ENCODE data around the gene NEMF. TPM values are rescaled to one million over a fixed set of nuclear protein-coding genes. Genes with fewer than 3 reads are reported as not detected.

The NEMF gene
- total and polyA plus RNA-seq, 4 donors = 19.7 to 145 (median 41.0) TPM

DNA sequence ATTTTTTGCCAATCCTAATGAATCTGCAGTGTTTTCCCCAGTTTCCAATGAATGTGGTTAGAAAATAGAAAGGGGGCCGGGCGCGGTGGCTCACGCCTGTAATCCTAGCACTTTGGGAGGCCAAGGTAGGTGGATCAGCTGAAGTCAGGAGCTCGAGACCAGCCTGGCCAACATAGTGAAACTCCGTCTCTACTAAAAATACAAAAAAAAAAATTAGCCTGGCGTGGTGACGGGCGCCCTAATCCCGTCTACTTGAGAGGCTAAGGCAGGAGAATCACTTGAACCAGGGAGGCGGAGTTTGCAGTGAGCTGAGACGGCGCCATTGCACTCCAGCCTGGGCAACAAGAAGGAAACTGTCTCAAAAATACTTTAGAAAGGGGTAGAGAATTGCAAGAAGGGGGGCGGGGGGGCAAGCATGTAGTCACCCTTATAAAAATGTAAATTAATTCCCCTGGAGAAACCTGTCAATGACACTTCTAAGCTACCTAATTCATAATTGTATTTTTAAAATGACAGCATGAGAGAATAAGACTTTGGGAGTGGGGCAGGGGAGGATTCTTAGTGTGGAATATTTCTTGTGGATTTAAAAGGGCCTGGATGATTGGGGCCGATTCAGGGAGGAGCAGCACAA, 82.9 kb downstream of the NEMF start:
- peak overlapping the region; percentile 94 to 100 for H3K27ac ChIP-seq (ENCODE audit: low read depth in 1 of 2, low read length in 1 of 2)
- peaks cover 0 to 17% (median 7%) of the 10 kb centered on the region in 4 donors for H3K36me3 ChIP-seq (ENCODE audit: control insufficient read depth in 4 of 4, insufficient read depth in 4 of 4, low read length in 4 of 4)
- H3K27me3 ChIP-seq (ENCODE audit: control insufficient read depth in 3 of 3, insufficient read depth in 3 of 3, low read length in 2 of 3) = no peaks in the 10 kb centered on the region
- ATAC-seq (ENCODE audit: insufficient read depth, low FRiP score) (no peak), DNase-seq (peak; percentile 11 to 21 (median 19))
- H3K4me3 ChIP-seq = no peak overlapping the region
- WGBS, 2 donors = 66 to 78% methylated on average over 15 of the region's 15 CpGs
- H3K9ac ChIP-seq (ENCODE audit: insufficient read depth in 1 of 2, low read length in 2 of 2) = peak overlapping the region; percentile 93 to 99
- TF ChIP-seq CTCF (IDR thresholded peaks at IDR 0.05; ENCODE audit: control extremely low read depth, extremely low read depth) = no peak
- H3K4me1 ChIP-seq (ENCODE audit: control insufficient read depth in 5 of 5, insufficient read depth in 5 of 5, low read length in 5 of 5) = peaks cover 7 to 29% (median 16%) of the 10 kb centered on the region in 5 donors
- no peaks in the 10 kb centered on the region for H3K9me3 ChIP-seq (ENCODE audit: control insufficient read depth in 4 of 4, insufficient read depth in 3 of 4, low read length in 3 of 4)

- Histone ChIP-seq H3K4me1 (ENCODE audit: control insufficient read depth in 5 of 5, insufficient read depth in 5 of 5, low read length in 5 of 5) (peaks cover 7 to 29% (median 16%) of the 10 kb centered on the region in 5 donors), H3K36me3 (ENCODE audit: control insufficient read depth in 4 of 4, insufficient read depth in 4 of 4, low read length in 4 of 4) (peaks cover 0 to 12% (median 7%) of the 10 kb centered on the region in 4 donors), H3K9me3 (ENCODE audit: control insufficient read depth in 4 of 4, insufficient read depth in 3 of 4, low read length in 3 of 4) (no peaks in the 10 kb centered on the region), H3K9ac (ENCODE audit: insufficient read depth in 1 of 2, low read length in 2 of 2) (peak overlapping the region; percentile 93 to 99), H3K27ac (ENCODE audit: low read depth in 1 of 2, low read length in 1 of 2) (peak overlapping the region; percentile 94 to 100), H3K4me3 (peak overlapping the region; percentile 94), H3K27me3 (ENCODE audit: control insufficient read depth in 3 of 3, insufficient read depth in 3 of 3, low read length in 2 of 3) (no peaks in the 10 kb centered on the region)
- TF ChIP-seq CTCF (IDR thresholded peaks at IDR 0.05; ENCODE audit: control extremely low read depth, extremely low read depth) = no peak
- DNase-seq (peak; percentile 22 to 38 (median 34)), ATAC-seq (ENCODE audit: insufficient read depth, low FRiP score) (no peak)
- 10 to 21% methylated on average over 6 of the region's 6 CpGs for WGBS, 2 donors
Measured at GRCh38 chr14:49769171-49769570, 83.4 kb downstream of the NEMF start.

GRCh38 chr14:49768301-49769121, 84.1 kb downstream of the NEMF start:
- Histone ChIP-seq H3K27ac (ENCODE audit: low read depth in 1 of 2, low read length in 1 of 2) (peak overlapping the region; percentile 94 to 100), H3K4me3 (peak overlapping the region; percentile 94), H3K9me3 (ENCODE audit: control insufficient read depth in 4 of 4, insufficient read depth in 3 of 4, low read length in 3 of 4) (no peaks in the 10 kb centered on the region), H3K27me3 (ENCODE audit: control insufficient read depth in 3 of 3, insufficient read depth in 3 of 3, low read length in 2 of 3) (no peaks in the 10 kb centered on the region), H3K9ac (ENCODE audit: insufficient read depth in 1 of 2, low read length in 2 of 2) (peak overlapping the region; percentile 93 to 99), H3K4me1 (ENCODE audit: control insufficient read depth in 5 of 5, insufficient read depth in 5 of 5, low read length in 5 of 5) (peaks cover 7 to 29% (median 16%) of the 10 kb centered on the region in 5 donors), H3K36me3 (ENCODE audit: control insufficient read depth in 4 of 4, insufficient read depth in 4 of 4, low read length in 4 of 4) (peaks cover 0 to 9% (median 4%) of the 10 kb centered on the region in 4 donors)
- DNase-seq (peak; percentile 55 to 70 (median 68)), ATAC-seq (ENCODE audit: insufficient read depth, low FRiP score) (peak; percentile 35)
- TF ChIP-seq CTCF (IDR thresholded peaks at IDR 0.05; ENCODE audit: control extremely low read depth, extremely low read depth) = no peak
- 0% methylated on average over 63 to 67 of the region's 67 CpGs for WGBS, 2 donors
